HCT116 (cell line): Measurements from ENCODE around the gene SLC9A6. TPM values are rescaled to one million over a fixed set of nuclear protein-coding genes. Genes with fewer than 3 reads are reported as not detected.

ENCODE experiments used
- ATAC-seq: fragments of 200-7000 bp; cut with Tn5 transposase; 2 replicates; pipeline ENCODE4 v1.9.1; 2020; ENCODE audit warnings: mild to moderate bottlenecking, moderate library complexity
- BruUV-seq: library from RNA; stranded (reverse); fragments of 400-500 nt; replicated peaks from 2 replicates; lab custom pipeline; 2021; lab: Mats Ljungman, UMichigan
- CTCF ChIA-PET: fragments of 300-600 bp; sonication (Branson Sonifier 250); formaldehyde crosslinking; loops from one replicate; lab custom pipeline; 2021; ENCODE audit warnings: antibody characterized with exemption; lab: Charles Lee
- POLR2A ChIA-PET: fragments of 300-600, 350-600 bp; sonication (Branson Sonifier 250); formaldehyde crosslinking; loops from one replicate; lab custom pipeline; 2021; ENCODE audit warnings: antibody characterized with exemption; lab: Charles Lee
- RAD21 ChIA-PET, 2 experiments: fragments of 300-600 bp; sonication (Branson Sonifier 250); formaldehyde crosslinking; loops; one replicate each; lab custom pipeline; 2023; ENCODE audit warnings: low total read pairs in 2 of 2; ENCODE audit not compliant: uncharacterized antibody in 2 of 2, unreplicated experiment in 2 of 2, low non-redundant PET in 1 of 2; lab: Charles Lee
- DNase-seq: peaks from one replicate; pipeline ENCODE4 v3.0.0-alpha.2; 2010; ENCODE audit warnings: low read depth, low spot score
- H2AFZ ChIP-seq: fragments of 200-600 bp; shearing (Covaris generic), sonication (generic); 2 replicates; pipeline ENCODE4 v1.6.1; 2017; ENCODE audit warnings: low read depth, mixed run types, mixed read lengths, antibody characterized with exemption, low read length; ENCODE audit not compliant: poor library complexity, severe bottlenecking
- H3K27ac ChIP-seq: 2 replicates; pipeline ENCODE4 v1.5.1; 2012; ENCODE audit warnings: low read depth, low read length
- H3K27me3 ChIP-seq: fragments of 200-600 bp; sonication (generic); 2 replicates; pipeline ENCODE4 v1.6.1; 2016; ENCODE audit warnings: mixed run types, low read length, mixed read lengths; ENCODE audit not compliant: insufficient read depth
- H3K36me3 ChIP-seq, 2 experiments: fragments of 200-500 bp in 1 of 2; fragments of 200-600 bp in 1 of 2; sonication (Bioruptor generic) in 1 of 2; sonication (generic) in 1 of 2; 2 replicates each; pipeline versions ENCODE4 v1.5.1 to v1.6.1; 2014 to 2016; ENCODE audit warnings: low read length in 2 of 2, inconsistent platforms in 1 of 2, mixed read lengths in 1 of 2, mixed run types in 1 of 2; ENCODE audit not compliant: insufficient read depth in 2 of 2, control insufficient read depth in 1 of 2
- H3K4me1 ChIP-seq, 2 experiments: fragments of 200-600 bp in 1 of 2; sonication (generic) in 1 of 2; 2 replicates each; pipeline versions ENCODE4 v1.5.1 to v1.6.1; 2012 to 2017; ENCODE audit warnings: low read length in 2 of 2, inconsistent platforms in 1 of 2, mild to moderate bottlenecking in 1 of 2, mixed read lengths in 1 of 2, mixed run types in 1 of 2, moderate library complexity in 1 of 2; ENCODE audit not compliant: insufficient read depth in 2 of 2, control insufficient read depth in 1 of 2
- H3K4me2 ChIP-seq: fragments of 200-600 bp; sonication (generic); 2 replicates; pipeline ENCODE4 v1.6.1; 2017; ENCODE audit warnings: mixed run types, low read length, mixed read lengths
- H3K4me3 ChIP-seq, 2 experiments: fragments of 200-600 bp in 1 of 2; sonication (generic) in 1 of 2; replicated peaks in 1 of 2; 2 replicates each; pipeline ENCODE4 v1.5.1; 2011 to 2016; ENCODE audit warnings: low read length in 2 of 2, control low read depth in 1 of 2, low read depth in 1 of 2, mild to moderate bottlenecking in 1 of 2, mixed read lengths in 1 of 2, mixed run types in 1 of 2
- H3K79me2 ChIP-seq: fragments of 200-600 bp; sonication (generic); 2 replicates; pipeline ENCODE4 v1.6.1; 2017; ENCODE audit warnings: mild to moderate bottlenecking, mixed run types, low read length, moderate library complexity, mixed read lengths; ENCODE audit not compliant: insufficient read depth
- H3K9ac ChIP-seq: fragments of 200-600 bp; sonication (generic); 2 replicates; pipeline ENCODE4 v1.6.1; 2016; ENCODE audit warnings: low read length, mixed read lengths
- H3K9me2 ChIP-seq: fragments of 200-600 bp; sonication (generic), shearing (Covaris generic); 2 replicates; pipeline ENCODE4 v1.6.1; 2017; ENCODE audit warnings: mixed run types, mild to moderate bottlenecking, moderate library complexity; ENCODE audit not compliant: insufficient read depth
- H3K9me3 ChIP-seq, 2 experiments: fragments of 200-500 bp in 1 of 2; fragments of 200-600 bp in 1 of 2; sonication (Bioruptor generic) in 1 of 2; sonication (generic) in 1 of 2; 2 replicates each; pipeline ENCODE4 v1.6.1; 2014 to 2017; ENCODE audit warnings: low read length in 2 of 2, mixed read lengths in 2 of 2, inconsistent platforms in 1 of 2, low read depth in 1 of 2, mild to moderate bottlenecking in 1 of 2, mixed run types in 1 of 2, moderate library complexity in 1 of 2; ENCODE audit not compliant: control insufficient read depth in 1 of 2, insufficient read depth in 1 of 2
- H4K20me1 ChIP-seq: fragments of 200-600 bp; sonication (generic), shearing (Covaris generic); 2 replicates; pipeline ENCODE4 v1.6.1; 2017; ENCODE audit warnings: mixed run types, mild to moderate bottlenecking, moderate library complexity; ENCODE audit not compliant: insufficient read depth
- CBX3 ChIP-seq: IDR thresholded peaks from 2 replicates; pipeline ENCODE4 v1.6.1; 2012; ENCODE audit warnings: low read depth
- ELF1 ChIP-seq: IDR thresholded peaks from 2 replicates; pipeline ENCODE4 v1.6.1; 2012; ENCODE audit warnings: low read depth, borderline replicate concordance
- EZH2phosphoT487 ChIP-seq: fragments of 200-600 bp; IDR thresholded peaks from 2 replicates; pipeline ENCODE4 v1.6.1; 2018; ENCODE audit warnings: antibody characterized with exemption, borderline replicate concordance
- JUND ChIP-seq: IDR thresholded peaks from 2 replicates; pipeline ENCODE4 v1.6.1; 2012
- SIN3A ChIP-seq: IDR thresholded peaks from 2 replicates; pipeline ENCODE4 v1.6.1; 2012; ENCODE audit warnings: low read depth
- SP1 ChIP-seq: IDR thresholded peaks from 2 replicates; pipeline ENCODE4 v1.6.1; 2012; ENCODE audit warnings: low read depth
- TCF7L2 ChIP-seq: IDR thresholded peaks from 2 replicates; pipeline ENCODE4 v1.7.0; 2011; ENCODE audit warnings: borderline replicate concordance, inconsistent platforms; ENCODE audit not compliant: insufficient read depth, insufficient read length; ENCODE audit errors: extremely low read depth
- YY1 ChIP-seq: IDR thresholded peaks from 2 replicates; pipeline ENCODE4 v1.6.1; 2011; ENCODE audit warnings: low read length, low read depth, moderate library complexity, mild to moderate bottlenecking; ENCODE audit not compliant: insufficient replicate concordance; ENCODE audit errors: extremely low read depth
- ZBTB33 ChIP-seq: IDR thresholded peaks from 2 replicates; pipeline ENCODE4 v1.6.1; 2011; ENCODE audit warnings: mild to moderate bottlenecking, low read length, moderate library complexity; ENCODE audit not compliant: insufficient replicate concordance; ENCODE audit errors: extremely low read depth
- ZNF274 ChIP-seq: fragments of 200-500 bp; sonication (Bioruptor generic); IDR thresholded peaks from 2 replicates; pipeline ENCODE4 v1.6.1; 2014; ENCODE audit warnings: mild to moderate bottlenecking, low read depth, low read length, inconsistent platforms
- intact Hi-C: fragments of 100-400 bp; cut with micrococcal nuclease; formaldehyde crosslinking; loops from 2 replicates; pipeline ENCODE4 v1.10.0; 2022
- total RNA-seq: library from RNA; stranded (reverse); gene quantifications from one replicate; pipeline ENCODE4 v1.2.1, GENCODE V29; 2021; ENCODE audit not compliant: unreplicated experiment
- TF ChIP-seq, protein P1 (sequence below): IDR thresholded peaks from 2 replicates; pipeline ENCODE4 v1.6.1; 2012
- TF ChIP-seq, protein P2 (sequence below): IDR thresholded peaks from 2 replicates; pipeline ENCODE4 v1.6.1; 2012

The SLC9A6 gene
- total RNA-seq, 1 experiment from 2014 or later: 10.8 TPM

- Histone ChIP-seq H4K20me1 (no peaks in the 10 kb centered on the region), H3K27me3 (no peaks in the 10 kb centered on the region), H3K4me2 (no peak overlapping the region), H3K36me3 (no peaks in the 10 kb centered on the region), H3K4me1 (peaks cover 0 to 4% of the 10 kb centered on the region in 2 experiments; a peak in 3 of 4 replicates), H3K9ac (no peak overlapping the region), H3K79me2 (peaks cover 9% of the 10 kb centered on the region), H3K4me3 (no peak overlapping the region), H3K27ac (no peak overlapping the region), H3K9me3 (no peaks in the 10 kb centered on the region), H2AFZ (no peak overlapping the region), H3K9me2 (no peaks in the 10 kb centered on the region)
- RAD21 ChIA-PET: no interaction called here
- POLR2A ChIA-PET: no interaction called here
- no peak for TF ChIP-seq CBX3
- no peak for TF ChIP-seq JUND
- no peak for TF ChIP-seq ZBTB33
- no peak for TF ChIP-seq SIN3A
- no peak for TF ChIP-seq YY1
- TF ChIP-seq SP1: no peak
- TF ChIP-seq, protein P1, sequence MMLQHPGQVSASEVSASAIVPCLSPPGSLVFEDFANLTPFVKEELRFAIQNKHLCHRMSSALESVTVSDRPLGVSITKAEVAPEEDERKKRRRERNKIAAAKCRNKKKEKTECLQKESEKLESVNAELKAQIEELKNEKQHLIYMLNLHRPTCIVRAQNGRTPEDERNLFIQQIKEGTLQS: no peak
- TF ChIP-seq TCF7L2: no peak
- no peak for TF ChIP-seq EZH2phosphoT487
- no peak for TF ChIP-seq ELF1
- TF ChIP-seq, protein P2, sequence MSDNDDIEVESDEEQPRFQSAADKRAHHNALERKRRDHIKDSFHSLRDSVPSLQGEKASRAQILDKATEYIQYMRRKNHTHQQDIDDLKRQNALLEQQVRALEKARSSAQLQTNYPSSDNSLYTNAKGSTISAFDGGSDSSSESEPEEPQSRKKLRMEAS: no peak
- TF ChIP-seq ZNF274: no peak
- intact Hi-C loops: no loop called here
- ATAC-seq (no peak), DNase-seq (no peak)
- no TSS peak for BruUV-seq
- CTCF ChIA-PET: no interaction called here
These were observed 7.6 kb upstream of the SLC9A6 start for GRCh38 chrX:135977611-135978010.
